A673 (cell line): ENCODE measurements around the gene TTC7B.

Source experiments
- EZH2 ChIP-seq: fragments of 200-600 bp; sonication (generic); IDR thresholded peaks from 2 replicates; pipeline ENCODE4 v1.6.1; 2017; ENCODE audit warnings: borderline replicate concordance, low read depth, mild to moderate bottlenecking, mixed read lengths, antibody characterized with exemption, low read length; ENCODE audit not compliant: poor library complexity, severe bottlenecking
- TF ChIP-seq, protein P1 (sequence below): fragments of 300-800, 200-600 bp; sonication (generic); conservative IDR thresholded peaks from 2 replicates; pipeline ENCODE4 v1.5.1; 2017; ENCODE audit warnings: low read depth, mild to moderate bottlenecking, antibody characterized with exemption, low read length, moderate library complexity, mixed read lengths

DNA sequence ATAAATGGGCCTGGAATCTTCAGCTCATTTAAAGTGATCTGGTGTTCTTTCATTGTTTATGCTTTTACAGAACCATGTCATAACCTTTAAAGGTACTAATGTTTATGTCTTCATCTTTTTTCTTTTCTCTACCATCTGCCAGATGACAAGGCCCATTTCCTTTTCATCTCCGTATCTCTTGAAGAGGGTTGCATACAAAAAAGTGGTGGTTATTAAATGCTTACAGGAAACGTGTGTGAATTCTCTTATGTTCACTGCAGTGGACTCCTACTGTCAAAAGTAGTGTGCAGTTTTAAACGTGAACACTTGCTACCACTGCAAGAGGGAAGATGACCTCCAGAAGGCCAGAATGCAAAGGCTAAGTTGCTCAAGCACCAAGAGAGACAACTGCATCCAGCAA, 91.4 kb downstream of the TTC7B start:
- TF ChIP-seq, protein P1, sequence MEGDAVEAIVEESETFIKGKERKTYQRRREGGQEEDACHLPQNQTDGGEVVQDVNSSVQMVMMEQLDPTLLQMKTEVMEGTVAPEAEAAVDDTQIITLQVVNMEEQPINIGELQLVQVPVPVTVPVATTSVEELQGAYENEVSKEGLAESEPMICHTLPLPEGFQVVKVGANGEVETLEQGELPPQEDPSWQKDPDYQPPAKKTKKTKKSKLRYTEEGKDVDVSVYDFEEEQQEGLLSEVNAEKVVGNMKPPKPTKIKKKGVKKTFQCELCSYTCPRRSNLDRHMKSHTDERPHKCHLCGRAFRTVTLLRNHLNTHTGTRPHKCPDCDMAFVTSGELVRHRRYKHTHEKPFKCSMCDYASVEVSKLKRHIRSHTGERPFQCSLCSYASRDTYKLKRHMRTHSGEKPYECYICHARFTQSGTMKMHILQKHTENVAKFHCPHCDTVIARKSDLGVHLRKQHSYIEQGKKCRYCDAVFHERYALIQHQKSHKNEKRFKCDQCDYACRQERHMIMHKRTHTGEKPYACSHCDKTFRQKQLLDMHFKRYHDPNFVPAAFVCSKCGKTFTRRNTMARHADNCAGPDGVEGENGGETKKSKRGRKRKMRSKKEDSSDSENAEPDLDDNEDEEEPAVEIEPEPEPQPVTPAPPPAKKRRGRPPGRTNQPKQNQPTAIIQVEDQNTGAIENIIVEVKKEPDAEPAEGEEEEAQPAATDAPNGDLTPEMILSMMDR: no peak
- no peak for TF ChIP-seq EZH2
